Kidney tubule cell (primary cell): ENCODE measurements around the gene IL4R.
A peak's percentile ranks its signal among the peaks of the same experiment; 100 is the strongest.
"Not testable (repeated sequence)": the region's sequence is repeated elsewhere in the genome, so short reads cannot be mapped to it uniquely, and the experiment has no call there.

Experiments
- DNase-seq: peaks from one replicate; pipeline ENCODE4 v3.0.0-alpha.2; 2018; ENCODE audit warnings: low spot score

Gene IL4R

GRCh38 chr16:27404163-27404823 is 90.5 kb downstream of the IL4R start:
- no peak for DNase-seq

GRCh38 chr16:27405546-27406451 is 92.0 kb downstream of the IL4R start:
- DNase-seq, result no peak

- no peak for DNase-seq
Measured at GRCh38 chr16:27406511-27407128, 92.8 kb downstream of the IL4R start.

GRCh38 chr16:27407133-27407532 is 93.4 kb downstream of the IL4R start:
- DNase-seq, result no peak

- DNase-seq, result peak; percentile 56
Measured at GRCh38 chr16:27408012-27408601, 94.3 kb downstream of the IL4R start.

GRCh38 chr16:27408602-27409031 is 94.8 kb downstream of the IL4R start:
- no peak for DNase-seq

- not testable (repeated sequence) for DNase-seq
Measured at GRCh38 chr16:27409958-27410357, 96.2 kb downstream of the IL4R start.

- no peak for DNase-seq
Measured at GRCh38 chr16:27410761-27411160, 97.0 kb downstream of the IL4R start.

- DNase-seq, result no peak
Measured at GRCh38 chr16:27413956-27414355, 100.2 kb downstream of the IL4R start.
